Activated CD4-positive, alpha-beta T cell treated with anti-CD3 and anti-CD28 coated beads for 1 hour (primary cell): ENCODE data around the gene FBXO42.
"Not testable (repeated sequence)": the region's sequence is repeated elsewhere in the genome, so short reads cannot be mapped to it uniquely, and the experiment has no call there.

ENCODE experiments used
- DNase-seq: peaks from one replicate; pipeline ENCODE4 v3.0.0-alpha.2; 2020

The FBXO42 gene

GRCh38 chr1:16371725-16372124 is 19.4 kb upstream of the FBXO42 start:
- DNase-seq = no peak

- no peak for DNase-seq
Measured at GRCh38 chr1:16369821-16370220, 17.5 kb upstream of the FBXO42 start.

- DNase-seq = no peak
Measured at GRCh38 chr1:16367968-16368890, 15.9 kb upstream of the FBXO42 start.

- peak; percentile 74 for DNase-seq
Measured at GRCh38 chr1:16367258-16367967, 15.1 kb upstream of the FBXO42 start.

- peak; percentile 93 for DNase-seq
Measured at GRCh38 chr1:16366722-16367257, 14.5 kb upstream of the FBXO42 start, which contains the start of gene SZRD1. TSS of gene SZRD1 (plus strand) at chr1:16367242. CDS start at chr1:16367258, 16 bp downstream.

- DNase-seq = not testable (repeated sequence)
Measured at GRCh38 chr1:16365146-16365498, 12.8 kb upstream of the FBXO42 start.

GRCh38 chr1:16356867-16357266 is 4.6 kb upstream of the FBXO42 start:
- no peak for DNase-seq

GRCh38 chr1:16354619-16355018 is 2.3 kb upstream of the FBXO42 start:
- DNase-seq = no peak

GRCh38 chr1:16352842-16353535 is 709 bp upstream of the FBXO42 start:
- no peak for DNase-seq

- DNase-seq = no peak
Measured at GRCh38 chr1:16351456-16351993, 755 bp downstream of the FBXO42 start.

GRCh38 chr1:16349847-16350406 is 2.4 kb downstream of the FBXO42 start:
- no peak for DNase-seq

GRCh38 chr1:16348414-16349182 is 3.7 kb downstream of the FBXO42 start:
- DNase-seq = no peak

- not testable (repeated sequence) for DNase-seq
Measured at GRCh38 chr1:16343276-16343675, 9.0 kb downstream of the FBXO42 start.

- DNase-seq = no peak
Measured at GRCh38 chr1:16342331-16343062, 9.8 kb downstream of the FBXO42 start.

GRCh38 chr1:16340673-16341072 is 11.6 kb downstream of the FBXO42 start:
- no peak for DNase-seq

GRCh38 chr1:16338961-16339360 is 13.3 kb downstream of the FBXO42 start:
- no peak for DNase-seq

GRCh38 chr1:16334655-16335340 is 17.5 kb downstream of the FBXO42 start:
- no peak for DNase-seq

- DNase-seq = no peak
Measured at GRCh38 chr1:16326833-16327404, 25.4 kb downstream of the FBXO42 start.

- no peak for DNase-seq
Measured at GRCh38 chr1:16324456-16324890, 27.8 kb downstream of the FBXO42 start.
